Mucosa of rectum (tissue), 2 donors: ENCODE results near the gene IRAK1.
A peak's percentile ranks its signal among the peaks of the same experiment; 100 is the strongest.

Experiments used
- H3K27ac ChIP-seq, 2 donors: one replicate each; pipeline ENCODE4 v1.7.0; 2013; ENCODE audit warnings: inconsistent platforms in 2 of 2, low read depth in 2 of 2, low read length in 2 of 2
- H3K27me3 ChIP-seq, 2 donors: one replicate each; pipeline ENCODE4 v1.7.0; 2013; ENCODE audit warnings: low read length in 2 of 2; ENCODE audit not compliant: control insufficient read depth in 2 of 2, insufficient read depth in 2 of 2
- H3K36me3 ChIP-seq, 2 donors: one replicate each; pipeline ENCODE4 v1.7.0; 2013; ENCODE audit warnings: low read length in 2 of 2; ENCODE audit not compliant: control insufficient read depth in 2 of 2, insufficient read depth in 2 of 2
- H3K4me1 ChIP-seq, 2 donors: one replicate each; pipeline ENCODE4 v1.7.0; 2013; ENCODE audit warnings: low read length in 2 of 2, mild to moderate bottlenecking in 1 of 2; ENCODE audit not compliant: control insufficient read depth in 2 of 2, insufficient read depth in 2 of 2
- H3K4me3 ChIP-seq, 2 donors: one replicate each; pipeline ENCODE4 v1.7.0; 2013; ENCODE audit warnings: low read length in 2 of 2
- H3K9ac ChIP-seq, 2 donors: one replicate each; pipeline ENCODE4 v1.7.0; 2013; ENCODE audit warnings: low read length in 2 of 2, low read depth in 1 of 2, mild to moderate bottlenecking in 1 of 2
- H3K9me3 ChIP-seq, 2 donors: one replicate each; pipeline ENCODE4 v1.7.0; 2013; ENCODE audit warnings: low read length in 2 of 2; ENCODE audit not compliant: control insufficient read depth in 2 of 2
- donor health status: healthy.
- donor health status: Normal muscosa, but diverticular disease.

IRAK1 gene

DNA sequence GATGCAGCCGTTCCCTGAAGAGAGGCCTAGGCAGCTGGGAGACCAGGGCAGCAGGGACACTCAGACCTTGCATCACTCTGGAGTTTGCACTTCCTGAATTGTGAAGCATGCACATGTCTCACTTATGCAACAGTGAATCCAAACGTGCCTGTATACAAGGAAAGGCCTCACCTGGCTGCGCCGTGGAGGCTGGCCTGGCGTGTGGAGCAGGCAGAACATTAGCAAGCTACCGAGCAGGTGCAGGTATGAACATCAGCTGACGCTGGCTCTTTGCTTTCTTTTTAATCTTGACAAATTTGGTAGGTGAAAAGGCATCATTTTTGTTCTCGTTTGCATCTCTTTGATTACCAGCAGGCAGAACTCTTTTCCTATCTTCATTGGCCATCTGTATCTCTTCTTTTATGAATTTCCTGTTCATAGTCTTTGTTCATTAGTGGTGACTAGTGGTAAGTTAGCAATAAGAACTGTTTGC lies 37.1 kb upstream of the IRAK1 start:
- H3K4me1 ChIP-seq: peaks cover 3 to 5% of the 10 kb centered on the region in 2 donors
- no peaks in the 10 kb centered on the region for H3K27me3 ChIP-seq
- H3K9me3 ChIP-seq: no peaks in the 10 kb centered on the region
- H3K4me3 ChIP-seq: no peak overlapping the region
- H3K27ac ChIP-seq: no peak overlapping the region
- H3K36me3 ChIP-seq: peaks cover 0 to 6% of the 10 kb centered on the region in 2 donors
- H3K9ac ChIP-seq: no peak overlapping the region

DNA sequence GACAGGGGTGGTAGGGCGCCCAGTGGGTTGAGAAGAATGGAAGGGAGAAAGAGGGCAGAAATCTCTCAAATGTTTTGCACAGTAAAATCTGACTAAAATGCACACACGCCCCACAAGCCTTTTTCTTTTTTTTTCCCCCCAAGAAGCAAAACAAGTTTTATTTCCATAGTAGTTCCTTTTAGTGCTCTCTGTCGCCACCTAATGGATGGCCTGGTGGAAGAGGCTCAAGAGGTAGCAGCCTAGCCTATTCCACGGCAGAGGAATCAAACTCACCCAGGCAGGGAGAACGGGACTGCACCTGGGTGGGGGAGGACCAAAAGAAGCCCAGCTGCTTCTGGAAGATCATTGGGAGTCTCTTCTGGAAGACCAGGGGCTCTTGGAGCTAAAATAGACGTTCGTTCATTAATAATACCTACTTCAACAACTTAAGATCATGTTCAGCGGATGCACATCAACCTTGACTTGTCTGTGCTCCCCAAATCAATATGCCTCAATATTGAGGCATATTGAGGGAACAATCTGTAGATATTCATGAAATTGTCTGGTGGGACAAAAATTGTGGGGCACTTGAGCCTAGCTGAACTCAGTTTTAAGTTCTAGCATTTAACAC lies 31.6 kb upstream of the IRAK1 start:
- Histone ChIP-seq H3K9me3 (no peaks in the 10 kb centered on the region), H3K4me1 (peaks cover 0 to 6% of the 10 kb centered on the region in 2 donors), H3K4me3 (no peak overlapping the region), H3K27me3 (peaks cover 0 to 8% of the 10 kb centered on the region in 2 donors), H3K36me3 (peaks cover 0 to 10% of the 10 kb centered on the region in 2 donors), H3K9ac (no peak overlapping the region), H3K27ac (no peak overlapping the region)

DNA sequence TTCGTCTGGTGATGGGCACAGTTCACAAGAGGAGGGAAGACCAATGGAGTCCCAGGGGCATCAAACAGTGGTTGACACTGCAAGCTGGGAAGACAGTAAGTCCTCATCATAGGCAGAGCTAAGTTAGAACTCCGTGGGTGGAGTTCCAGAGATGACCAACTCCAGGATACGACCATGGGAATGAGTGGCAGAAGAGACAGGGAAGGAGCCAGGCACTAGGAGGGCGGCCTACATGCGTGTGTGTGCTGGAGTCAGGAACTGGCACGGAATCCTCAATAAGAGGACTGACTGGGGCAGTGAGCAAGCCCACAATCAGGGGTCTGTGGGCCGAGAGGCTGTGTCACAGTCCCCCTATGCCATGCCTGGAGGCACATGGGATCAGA lies 30.4 kb upstream of the IRAK1 start:
- no peak overlapping the region for H3K9ac ChIP-seq
- peaks cover 0 to 6% of the 10 kb centered on the region in 2 donors for H3K4me1 ChIP-seq
- H3K27me3 ChIP-seq: peaks cover 0 to 8% of the 10 kb centered on the region in 2 donors
- no peak overlapping the region for H3K4me3 ChIP-seq
- no peak overlapping the region for H3K27ac ChIP-seq
- H3K36me3 ChIP-seq: peaks cover 0 to 10% of the 10 kb centered on the region in 2 donors
- H3K9me3 ChIP-seq: no peaks in the 10 kb centered on the region

DNA sequence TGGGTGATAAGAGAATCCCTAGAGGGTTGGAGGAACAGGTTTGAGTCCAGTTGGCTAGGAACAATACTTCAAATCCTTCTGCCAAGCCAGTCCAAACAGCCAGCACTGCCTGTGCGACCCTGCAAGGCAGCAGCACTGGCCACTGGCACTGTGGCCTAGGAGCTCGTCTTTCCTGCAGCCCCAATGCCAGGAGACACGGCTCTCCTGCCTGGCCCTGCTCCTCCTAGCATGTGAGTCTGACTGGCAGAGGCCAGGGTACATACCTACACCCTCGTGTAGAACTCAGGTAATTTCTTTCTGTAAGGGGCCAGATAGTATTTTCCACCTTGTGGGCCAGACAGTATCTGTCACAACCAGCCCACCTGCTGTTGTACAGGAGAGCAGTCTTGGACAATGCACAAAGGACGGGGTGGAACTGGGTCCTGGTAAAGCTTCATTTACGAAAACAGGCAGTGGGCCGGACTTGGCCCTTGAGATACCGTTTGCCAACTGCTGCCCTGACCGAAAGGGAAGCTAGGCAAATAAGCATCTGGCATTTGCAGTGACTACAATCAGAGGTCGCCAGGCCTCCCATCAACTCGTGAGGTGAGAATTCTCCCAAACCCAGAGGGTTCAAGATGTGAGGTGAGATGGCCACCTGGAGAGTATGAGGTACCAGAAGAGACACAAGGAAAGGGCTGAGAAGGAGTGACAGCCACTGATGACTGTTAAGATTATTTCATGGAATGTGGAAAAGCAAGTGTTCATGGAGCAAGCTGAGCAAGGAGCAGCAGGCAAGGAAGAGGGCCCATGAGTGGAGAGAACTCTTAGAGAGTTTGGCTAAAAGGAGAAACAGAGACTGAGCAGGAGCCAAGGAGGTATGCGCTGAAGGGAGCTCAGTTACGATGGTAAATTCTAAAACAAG lies 29.8 kb upstream of the IRAK1 start:
- Histone ChIP-seq H3K36me3 (peaks cover 0 to 10% of the 10 kb centered on the region in 2 donors), H3K4me3 (no peak overlapping the region), H3K27me3 (peaks cover 0 to 8% of the 10 kb centered on the region in 2 donors), H3K9me3 (no peaks in the 10 kb centered on the region), H3K4me1 (peaks cover 0 to 6% of the 10 kb centered on the region in 2 donors), H3K9ac (no peak overlapping the region), H3K27ac (no peak overlapping the region)

DNA sequence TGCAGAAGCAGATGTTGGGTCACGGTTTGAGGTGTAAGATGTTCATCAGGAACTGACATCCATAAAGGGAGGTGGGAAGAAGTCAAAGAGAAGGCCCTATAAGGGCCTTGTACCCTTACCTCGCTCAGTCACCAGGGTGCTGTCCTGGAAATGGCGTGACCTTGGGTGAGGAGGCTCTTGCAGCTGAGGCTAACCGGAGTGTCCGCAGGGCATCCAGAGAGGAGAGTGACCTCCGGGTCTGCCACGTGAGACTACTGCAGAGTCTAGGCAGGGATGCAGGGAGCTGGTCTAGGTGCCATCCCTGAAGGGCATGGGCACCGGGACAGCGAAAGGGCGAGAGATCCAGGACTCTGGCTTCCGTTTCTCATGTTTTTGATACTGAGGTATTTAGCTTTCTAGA lies 28.7 kb upstream of the IRAK1 start:
- H3K27me3 ChIP-seq: peaks cover 0 to 8% of the 10 kb centered on the region in 2 donors
- no peak overlapping the region for H3K27ac ChIP-seq
- H3K9ac ChIP-seq: no peak overlapping the region
- peaks cover 0 to 10% of the 10 kb centered on the region in 2 donors for H3K36me3 ChIP-seq
- peaks cover 0 to 6% of the 10 kb centered on the region in 2 donors for H3K4me1 ChIP-seq
- no peak overlapping the region for H3K4me3 ChIP-seq
- H3K9me3 ChIP-seq: no peaks in the 10 kb centered on the region

- Histone ChIP-seq H3K4me3 (no peak overlapping the region), H3K4me1 (peaks cover 0 to 6% of the 10 kb centered on the region in 2 donors), H3K9ac (no peak overlapping the region), H3K27ac (peak overlapping the region; percentile 6 to 10), H3K36me3 (peaks cover 0 to 10% of the 10 kb centered on the region in 2 donors), H3K9me3 (no peaks in the 10 kb centered on the region), H3K27me3 (peaks cover 0 to 8% of the 10 kb centered on the region in 2 donors)
These were observed 27.4 kb upstream of the IRAK1 start for GRCh38 chrX:154046940-154047610.

DNA sequence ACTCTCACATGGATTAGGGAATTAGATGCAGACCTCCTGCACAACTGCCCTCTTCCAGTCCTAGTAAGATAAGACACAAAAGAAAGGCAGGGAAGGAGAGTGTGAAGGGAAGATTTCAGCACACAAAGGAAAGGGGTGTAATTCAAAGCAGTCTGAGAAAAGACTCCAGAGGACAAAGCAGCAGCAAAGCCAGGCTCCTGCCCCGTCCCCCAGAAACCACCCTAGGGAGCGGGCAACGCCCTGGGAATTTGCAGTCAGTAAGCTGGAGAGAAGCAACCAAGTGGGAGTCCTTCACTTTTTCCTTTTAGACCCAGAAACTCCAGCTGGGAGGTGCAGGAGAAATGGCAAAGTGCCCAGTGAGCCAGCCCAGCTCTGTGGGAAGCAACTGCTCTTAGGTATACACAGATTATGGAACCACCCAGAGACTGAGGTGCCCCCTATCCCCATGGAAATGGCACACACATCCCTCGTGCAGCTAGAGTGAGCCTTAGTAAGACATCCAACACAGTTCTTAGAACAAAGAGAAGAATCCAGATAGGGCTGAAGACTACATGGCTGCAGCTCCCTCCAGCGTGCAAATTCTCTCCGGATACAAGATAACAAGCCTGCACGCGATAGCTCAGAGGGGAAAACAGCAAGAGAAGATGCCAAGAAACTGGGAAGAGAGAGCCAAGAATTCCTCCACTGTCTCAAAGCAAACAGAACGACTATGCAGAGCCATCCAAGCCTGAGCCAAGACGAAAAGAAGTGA lies 26.5 kb upstream of the IRAK1 start:
- H3K27me3 ChIP-seq: peaks cover 0 to 8% of the 10 kb centered on the region in 2 donors
- peaks cover 0 to 10% of the 10 kb centered on the region in 2 donors for H3K36me3 ChIP-seq
- no peak overlapping the region for H3K9ac ChIP-seq
- H3K9me3 ChIP-seq: no peaks in the 10 kb centered on the region
- H3K4me1 ChIP-seq: peaks cover 0 to 6% of the 10 kb centered on the region in 2 donors
- H3K4me3 ChIP-seq: no peak overlapping the region
- H3K27ac ChIP-seq: peak overlapping the region in 1 of 2 donors; percentile 11

GRCh38 chrX:154044091-154044490 lies 24.4 kb upstream of the IRAK1 start:
- Histone ChIP-seq H3K9me3 (no peaks in the 10 kb centered on the region), H3K4me3 (no peak overlapping the region), H3K27me3 (peaks cover 0 to 6% of the 10 kb centered on the region in 2 donors), H3K27ac (no peak overlapping the region), H3K4me1 (peaks cover 0 to 2% of the 10 kb centered on the region in 2 donors), H3K9ac (no peak overlapping the region), H3K36me3 (peaks cover 0 to 4% of the 10 kb centered on the region in 2 donors)

DNA sequence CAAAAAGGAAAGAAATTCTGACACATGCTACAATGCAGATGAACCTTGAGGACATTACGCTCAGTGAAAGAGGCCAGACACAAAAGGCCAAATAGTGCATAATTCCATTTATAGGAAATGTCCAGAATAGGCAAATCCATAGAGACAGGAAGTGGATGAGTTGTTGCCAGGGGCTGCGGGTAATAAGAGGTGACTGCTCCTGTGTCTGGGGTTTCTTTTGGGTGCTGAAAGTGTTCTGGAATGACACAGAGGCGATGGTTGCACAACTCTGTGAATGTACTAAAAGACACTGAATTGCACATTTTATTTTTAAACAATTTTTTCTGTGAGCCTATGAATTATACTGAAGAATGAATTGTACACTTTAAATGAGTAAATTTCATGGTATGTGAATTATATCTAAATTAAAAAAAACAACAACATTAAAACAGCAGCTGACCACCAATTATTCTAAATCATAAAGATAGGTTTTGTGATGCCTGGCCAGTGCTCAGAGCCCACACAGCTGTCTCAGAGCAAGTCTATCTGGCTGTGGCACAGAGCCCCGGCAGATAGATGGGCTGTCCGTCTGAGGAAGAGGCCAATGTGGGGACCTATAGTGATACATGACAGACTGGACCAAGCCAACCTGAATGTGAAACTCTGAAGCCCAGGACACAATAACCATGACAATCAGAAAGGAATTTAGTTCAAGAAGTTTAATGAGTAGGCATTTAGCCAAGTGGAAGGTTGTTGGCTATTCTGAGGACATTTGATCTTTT lies 23.5 kb upstream of the IRAK1 start:
- peaks cover 0 to 6% of the 10 kb centered on the region in 2 donors for H3K27me3 ChIP-seq
- no peak overlapping the region for H3K4me3 ChIP-seq
- no peaks in the 10 kb centered on the region for H3K9me3 ChIP-seq
- H3K36me3 ChIP-seq: peaks cover 3 to 4% of the 10 kb centered on the region in 2 donors
- no peak overlapping the region for H3K27ac ChIP-seq
- H3K9ac ChIP-seq: no peak overlapping the region
- no peaks in the 10 kb centered on the region for H3K4me1 ChIP-seq
